Left lung (tissue), 10 donors: ENCODE data around the gene APOA5. TPM values are rescaled to one million over a fixed set of nuclear protein-coding genes. Genes with fewer than 3 reads are reported as not detected.
"Not testable (repeated sequence)": the region's sequence is repeated elsewhere in the genome, so short reads cannot be mapped to it uniquely, and the experiment has no call there.

Experiments used
- ATAC-seq: fragments of 200-7000 bp; cut with Tn5 transposase; one replicate; pipeline ENCODE4 v1.9.1; 2020; ENCODE audit warnings: moderate library complexity
- DNase-seq, 4 donors: peaks; one replicate each; pipeline ENCODE4 v3.0.0-alpha.2; 2013 to 2020
- H3K27ac ChIP-seq, 2 donors: fragments of 200-600 bp; sonication (generic) in 1 of 2; one replicate each; pipeline versions ENCODE4 v1.5.0 to v1.8.0; 2020 to 2021
- H3K27me3 ChIP-seq, 2 donors: fragments of 200-600 bp; sonication (generic) in 1 of 2; one replicate each; pipeline versions ENCODE4 v1.5.0 to v1.8.0; 2020 to 2021
- H3K36me3 ChIP-seq, 2 donors: fragments of 200-600 bp; sonication (generic) in 1 of 2; one replicate each; pipeline versions ENCODE4 v1.5.0 to v1.8.0; 2020 to 2021
- H3K4me1 ChIP-seq, 2 donors: fragments of 200-600 bp; one replicate each; pipeline ENCODE4 v1.8.0; 2021
- H3K4me3 ChIP-seq, 2 donors: fragments of 200-600 bp; sonication (generic) in 1 of 2; one replicate each; pipeline versions ENCODE4 v1.5.0 to v1.8.0; 2020 to 2021; ENCODE audit warnings: mild to moderate bottlenecking in 1 of 2
- H3K9me3 ChIP-seq, 2 donors: fragments of 200-600 bp; sonication (generic) in 1 of 2; one replicate each; pipeline versions ENCODE4 v1.5.0 to v1.8.0; 2020 to 2021
- CTCF ChIP-seq, 2 donors: fragments of 200-600 bp; sonication (generic) in 1 of 2; IDR thresholded peaks; one replicate each; pipeline versions ENCODE4 v1.5.0 to v1.8.0; 2021; ENCODE audit warnings: antibody characterized with exemption in 2 of 2
- intact Hi-C, 2 donors: fragments of 100-400 bp; cut with DNase I; formaldehyde crosslinking; loops; one replicate each; pipeline versions ENCODE4 v1.11.2 to v1.14.2; 2022
- polyA plus RNA-seq, 6 donors: library from polyadenylated mRNA; unstranded; fragments of 120-200 nt; gene quantifications; one replicate each; pipeline ENCODE4 v1.2.1, GENCODE V29; 2013; ENCODE audit not compliant: insufficient read length in 6 of 6
- total RNA-seq, 2 donors: library from RNA; stranded (reverse); fragmentation: NEBNext Ultra II Directional; extraction: Animal tissue kit (Norgen Biotek cat#: 25700); gene quantifications; one replicate each; pipeline ENCODE4 v1.2.1, GENCODE V29; 2021
- donor health status: DM: no; HTN: yes; CAD: no.
- donor health status: DM: no; HTN: no; CAD: no.

Gene APOA5
- total and polyA plus RNA-seq, 8 donors = 0.07 to 0.10 TPM; not detected in 6

- Histone ChIP-seq H3K27me3 (peaks cover 0 to 5% of the 10 kb centered on the region in 2 donors), H3K27ac (peak within 1 kb of the TSS; percentile 73 to 87), H3K4me3 (peak within 1 kb of the TSS in 1 of 2 donors; percentile 36), H3K9me3 (no peaks in the 10 kb centered on the region), H3K36me3 (no peaks in the 10 kb centered on the region), H3K4me1 (peaks cover 8 to 25% of the 10 kb centered on the region in 2 donors)
- no peak for ATAC-seq
- TF ChIP-seq CTCF (IDR thresholded peaks at IDR 0.05) = no peak
- DNase-seq = no peak
- intact Hi-C loops = no loop called here
These were observed 45.8 kb upstream of the APOA5 start, which contains the start of gene APOA1 for GRCh38 chr11:116837231-116838091. Gene APOA1, minus strand, starts transcription at chr11:116837622. Its CDS starts 235 bp downstream, at chr11:116837387.

GRCh38 chr11:116836632-116836991 is 44.9 kb upstream of the APOA5 start:
- ATAC-seq = no peak
- DNase-seq = no peak
- Histone ChIP-seq H3K9me3 (no peaks in the 10 kb centered on the region), H3K36me3 (no peaks in the 10 kb centered on the region), H3K27ac (peak overlapping the region; percentile 73 to 87), H3K27me3 (peaks cover 0 to 5% of the 10 kb centered on the region in 2 donors), H3K4me1 (peaks cover 8 to 25% of the 10 kb centered on the region in 2 donors), H3K4me3 (peak overlapping the region in 1 of 2 donors; percentile 36)
- intact Hi-C loops = no loop called here
- no peak for TF ChIP-seq CTCF (IDR thresholded peaks at IDR 0.05)

GRCh38 chr11:116835791-116836631 is 44.3 kb upstream of the APOA5 start:
- DNase-seq = peak; percentile 89 to 99 (median 96)
- Histone ChIP-seq H3K27me3 (peaks cover 0 to 5% of the 10 kb centered on the region in 2 donors), H3K9me3 (no peaks in the 10 kb centered on the region), H3K4me1 (peaks cover 8 to 25% of the 10 kb centered on the region in 2 donors), H3K36me3 (no peaks in the 10 kb centered on the region), H3K27ac (peak overlapping the region; percentile 73 to 87), H3K4me3 (peak overlapping the region; percentile 10 to 36)
- peak; percentile 34 to 51 for TF ChIP-seq CTCF (IDR thresholded peaks at IDR 0.05)
- ATAC-seq = peak; percentile 91
- intact Hi-C loops = no loop called here

- H3K27me3 ChIP-seq = peaks cover 0 to 5% of the 10 kb centered on the region in 2 donors
- no peak for TF ChIP-seq CTCF (IDR thresholded peaks at IDR 0.05)
- peak overlapping the region; percentile 10 to 36 for H3K4me3 ChIP-seq
- H3K27ac ChIP-seq = peak overlapping the region; percentile 73 to 87
- H3K36me3 ChIP-seq = no peaks in the 10 kb centered on the region
- DNase-seq (peak in 1 of 4 donors; percentile 62), ATAC-seq (peak; percentile 62)
- intact Hi-C loops = no loop called here
- H3K9me3 ChIP-seq = no peaks in the 10 kb centered on the region
- peaks cover 8 to 25% of the 10 kb centered on the region in 2 donors for H3K4me1 ChIP-seq
These were observed 43.5 kb upstream of the APOA5 start for GRCh38 chr11:116835042-116835772.

- H3K9me3 ChIP-seq, H3K36me3 ChIP-seq, H3K27me3 ChIP-seq, ATAC-seq, intact Hi-C loops, H3K4me3 ChIP-seq: not testable (repeated sequence)
- peak in 1 of 4 donors; percentile 24 for DNase-seq
- peaks cover 8 to 26% of the 10 kb centered on the region in 2 donors for H3K4me1 ChIP-seq
- H3K27ac ChIP-seq = peak overlapping the region; percentile 73 to 87
These were observed 42.9 kb upstream of the APOA5 start for GRCh38 chr11:116834535-116835041.
